GM19193 (cell line): ENCODE results near the gene DUS1L.

ENCODE experiments used
- POLR2A ChIP-seq: IDR thresholded peaks from 4 replicates; pipeline ENCODE4 v1.6.1; 2011; ENCODE audit not compliant: insufficient read depth, insufficient read length; ENCODE audit errors: extremely low read depth

DUS1L gene

GRCh38 chr17:82094931-82095776 is 29.6 kb upstream of the DUS1L start:
- no peak for TF ChIP-seq POLR2A

- TF ChIP-seq POLR2A = no peak
Measured at GRCh38 chr17:82092995-82093751, 27.6 kb upstream of the DUS1L start.

GRCh38 chr17:82092628-82092994 is 27.0 kb upstream of the DUS1L start:
- no peak for TF ChIP-seq POLR2A

GRCh38 chr17:82092094-82092586 is 26.5 kb upstream of the DUS1L start:
- no peak for TF ChIP-seq POLR2A

- TF ChIP-seq POLR2A = no peak
Measured at GRCh38 chr17:82091264-82092066, 25.9 kb upstream of the DUS1L start.

- no peak for TF ChIP-seq POLR2A
Measured at GRCh38 chr17:82090549-82091263, 25.1 kb upstream of the DUS1L start.

GRCh38 chr17:82089723-82090548 is 24.3 kb upstream of the DUS1L start:
- peak; percentile 1 for TF ChIP-seq POLR2A

- TF ChIP-seq POLR2A = no peak
Measured at GRCh38 chr17:82088838-82089722, 23.5 kb upstream of the DUS1L start.

- no peak for TF ChIP-seq POLR2A
Measured at GRCh38 chr17:82087961-82088837, 22.6 kb upstream of the DUS1L start.

GRCh38 chr17:82086941-82087906 is 21.6 kb upstream of the DUS1L start:
- TF ChIP-seq POLR2A = no peak

GRCh38 chr17:82085931-82086764 is 20.5 kb upstream of the DUS1L start:
- no peak for TF ChIP-seq POLR2A
